Trophoblast cell (in vitro differentiated cells and primary cell): Measurements from ENCODE around the gene MACROD2.

ENCODE experiments used
- DNase-seq, 2 donors: peaks; one replicate each; pipeline ENCODE4 v3.0.0-alpha.2; 2016
- H2AFZ ChIP-seq: 2 replicates; pipeline ENCODE4 v1.6.1; 2013; ENCODE audit warnings: low read length, moderate library complexity, mild to moderate bottlenecking; ENCODE audit not compliant: insufficient read depth, poor library complexity
- H2AK5ac ChIP-seq: 2 replicates; pipeline ENCODE4 v1.6.1; 2013; ENCODE audit warnings: mild to moderate bottlenecking, low read length
- H2BK120ac ChIP-seq: 2 replicates; pipeline ENCODE4 v1.6.1; 2013; ENCODE audit warnings: low read length, mild to moderate bottlenecking, moderate library complexity; ENCODE audit not compliant: insufficient read depth, poor library complexity
- H2BK12ac ChIP-seq: 2 replicates; pipeline ENCODE4 v1.6.1; 2013; ENCODE audit warnings: mild to moderate bottlenecking, low read length, moderate library complexity
- H2BK5ac ChIP-seq: 2 replicates; pipeline ENCODE4 v1.6.1; 2013; ENCODE audit warnings: low read length, low read depth, moderate library complexity, mild to moderate bottlenecking; ENCODE audit not compliant: poor library complexity
- H3K14ac ChIP-seq: 2 replicates; pipeline ENCODE4 v1.6.1; 2013; ENCODE audit warnings: mild to moderate bottlenecking, low read length
- H3K18ac ChIP-seq: 2 replicates; pipeline ENCODE4 v1.6.1; 2013; ENCODE audit warnings: mild to moderate bottlenecking, low read length
- H3K23ac ChIP-seq: 2 replicates; pipeline ENCODE4 v1.6.1; 2013; ENCODE audit warnings: low read length
- H3K27ac ChIP-seq: 2 replicates; pipeline ENCODE4 v1.5.1; 2013; ENCODE audit warnings: low read depth, mild to moderate bottlenecking, inconsistent platforms, low read length, moderate library complexity
- H3K27me3 ChIP-seq: 2 replicates; pipeline ENCODE4 v1.6.1; 2013; ENCODE audit warnings: inconsistent platforms, mild to moderate bottlenecking, low read length, moderate library complexity; ENCODE audit not compliant: insufficient read depth
- H3K36me3 ChIP-seq, 2 experiments: 1 replicate in 1 of 2; 2 replicates in 1 of 2; pipeline ENCODE4 v1.6.1; 2013; ENCODE audit warnings: low read length in 2 of 2, mild to moderate bottlenecking in 2 of 2, moderate library complexity in 1 of 2; ENCODE audit not compliant: insufficient read depth in 2 of 2, control insufficient read depth in 1 of 2
- H3K4ac ChIP-seq: 2 replicates; pipeline ENCODE4 v1.6.1; 2013; ENCODE audit warnings: low read depth, mild to moderate bottlenecking, low read length, moderate library complexity
- H3K4me1 ChIP-seq, 2 experiments: 1 replicate in 1 of 2; 2 replicates in 1 of 2; pipeline ENCODE4 v1.6.1; 2013; ENCODE audit warnings: low read length in 2 of 2, mild to moderate bottlenecking in 2 of 2, moderate library complexity in 1 of 2; ENCODE audit not compliant: insufficient read depth in 2 of 2, control insufficient read depth in 1 of 2
- H3K4me2 ChIP-seq: 2 replicates; pipeline ENCODE4 v1.6.1; 2013; ENCODE audit warnings: inconsistent platforms, mild to moderate bottlenecking, low read length, moderate library complexity
- H3K4me3 ChIP-seq: 2 replicates; pipeline ENCODE4 v1.5.1; 2013; ENCODE audit warnings: mild to moderate bottlenecking, low read depth, low read length, inconsistent platforms
- H3K79me1 ChIP-seq: one replicate; pipeline ENCODE4 v1.6.1; 2013; ENCODE audit warnings: low read length
- H3K79me2 ChIP-seq: 2 replicates; pipeline ENCODE4 v1.6.1; 2013; ENCODE audit warnings: low read length, mild to moderate bottlenecking; ENCODE audit not compliant: control insufficient read depth, insufficient read depth, poor library complexity
- H3K9ac ChIP-seq: 2 replicates; pipeline ENCODE4 v1.6.1; 2013; ENCODE audit warnings: mild to moderate bottlenecking, low read length
- H3K9me3 ChIP-seq: 2 replicates; pipeline ENCODE4 v1.6.1; 2013; ENCODE audit warnings: low read depth, mild to moderate bottlenecking, control low read depth, inconsistent platforms, low read length; ENCODE audit not compliant: insufficient read depth
- H4K12ac ChIP-seq: 2 replicates; pipeline ENCODE4 v1.6.1; 2013; ENCODE audit warnings: low read depth, mild to moderate bottlenecking, low read length, moderate library complexity
- H4K8ac ChIP-seq: 2 replicates; pipeline ENCODE4 v1.6.1; 2013; ENCODE audit warnings: low read depth, mild to moderate bottlenecking, low read length, moderate library complexity
- H4K91ac ChIP-seq: one replicate; pipeline ENCODE4 v1.6.1; 2013; ENCODE audit warnings: low read depth, mild to moderate bottlenecking, low read length, moderate library complexity
- WGBS: extraction: QIAGEN DNeasy Blood & Tissue Kit; methylation state at CpG from one replicate; pipeline ENCODE4 v1.1.7; 2013; ENCODE audit warnings: missing lambda C conversion rate; ENCODE audit not compliant: insufficient read length, insufficient coverage; ENCODE audit errors: extremely low coverage; 5-methylcytosine and 5-hydroxymethylcytosine counted together

The MACROD2 gene

GRCh38 chr20:16072220-16072619, 2076.9 kb downstream of the MACROD2 start:
- Histone ChIP-seq H3K23ac (peak overlapping the region; percentile 41), H3K27me3 (no peaks in the 10 kb centered on the region), H2BK120ac (no peak overlapping the region), H3K4me3 (no peak overlapping the region), H3K36me3 (no peaks in the 10 kb centered on the region), H2BK5ac (no peak overlapping the region), H2BK12ac (no peak overlapping the region), H3K9me3 (no peaks in the 10 kb centered on the region), H3K18ac (no peak overlapping the region), H4K12ac (no peak overlapping the region), H3K4me1 (no peaks in the 10 kb centered on the region), H3K27ac (no peak overlapping the region), H2AK5ac (no peak overlapping the region), H3K14ac (no peak overlapping the region), H3K9ac (no peak overlapping the region), H3K79me1 (no peaks in the 10 kb centered on the region), H2AFZ (no peak overlapping the region), H3K4me2 (no peak overlapping the region), H4K8ac (no peak overlapping the region), H3K4ac (no peak overlapping the region), H3K79me2 (no peaks in the 10 kb centered on the region), H4K91ac (no peak overlapping the region)
- no peak for DNase-seq
- WGBS = no CpG with 5 or more reads among the region's 1 CpG

- no peak overlapping the region for H2BK5ac ChIP-seq
- no peak overlapping the region for H3K23ac ChIP-seq
- H2AFZ ChIP-seq = no peak overlapping the region
- no peak overlapping the region for H3K4ac ChIP-seq
- H2AK5ac ChIP-seq = no peak overlapping the region
- no peaks in the 10 kb centered on the region for H3K27me3 ChIP-seq
- no peak overlapping the region for H3K4me3 ChIP-seq
- no peaks in the 10 kb centered on the region for H3K9me3 ChIP-seq
- no peak overlapping the region for H2BK12ac ChIP-seq
- H3K4me1 ChIP-seq = peaks cover 0 to 2% of the 10 kb centered on the region in 2 experiments
- H4K91ac ChIP-seq = no peak overlapping the region
- H4K8ac ChIP-seq = no peak overlapping the region
- H3K36me3 ChIP-seq = no peaks in the 10 kb centered on the region
- WGBS = no CpG with 5 or more reads among the region's 2 CpGs
- no peaks in the 10 kb centered on the region for H3K79me2 ChIP-seq
- H4K12ac ChIP-seq = no peak overlapping the region
- H3K4me2 ChIP-seq = no peak overlapping the region
- H3K27ac ChIP-seq = no peak overlapping the region
- H3K9ac ChIP-seq = no peak overlapping the region
- DNase-seq = no peak
- H3K14ac ChIP-seq = no peak overlapping the region
- no peak overlapping the region for H3K18ac ChIP-seq
- H3K79me1 ChIP-seq = no peaks in the 10 kb centered on the region
- H2BK120ac ChIP-seq = no peak overlapping the region
Observed at GRCh38 chr20:16078172-16078898, 2083.0 kb downstream of the MACROD2 start.

- Histone ChIP-seq H3K36me3 (no peaks in the 10 kb centered on the region), H3K27me3 (no peaks in the 10 kb centered on the region), H3K9ac (no peak overlapping the region), H2AK5ac (no peak overlapping the region), H3K4me1 (peaks cover 0 to 2% of the 10 kb centered on the region in 2 experiments), H3K9me3 (no peaks in the 10 kb centered on the region), H3K14ac (no peak overlapping the region), H3K4me2 (no peak overlapping the region), H2BK12ac (no peak overlapping the region), H2BK5ac (no peak overlapping the region), H3K79me1 (no peaks in the 10 kb centered on the region), H4K91ac (no peak overlapping the region), H3K4me3 (no peak overlapping the region), H3K18ac (no peak overlapping the region), H3K23ac (peak overlapping the region; percentile 96), H3K4ac (no peak overlapping the region), H3K27ac (no peak overlapping the region), H2BK120ac (no peak overlapping the region), H4K12ac (no peak overlapping the region), H2AFZ (no peak overlapping the region), H3K79me2 (no peaks in the 10 kb centered on the region), H4K8ac (no peak overlapping the region)
- peak; percentile 53 to 63 for DNase-seq
- WGBS = no CpG with 5 or more reads among the region's 1 CpG
Observed at GRCh38 chr20:16081421-16081820, 2086.1 kb downstream of the MACROD2 start.

GRCh38 chr20:16082051-16082550, 2086.8 kb downstream of the MACROD2 start:
- H3K79me2 ChIP-seq = no peaks in the 10 kb centered on the region
- no peak overlapping the region for H3K4me3 ChIP-seq
- H3K18ac ChIP-seq = no peak overlapping the region
- no peak overlapping the region for H4K91ac ChIP-seq
- H3K36me3 ChIP-seq = no peaks in the 10 kb centered on the region
- H2AFZ ChIP-seq = no peak overlapping the region
- H3K79me1 ChIP-seq = no peaks in the 10 kb centered on the region
- no peak overlapping the region for H2BK12ac ChIP-seq
- H3K27ac ChIP-seq = no peak overlapping the region
- no peak overlapping the region for H3K9ac ChIP-seq
- H3K4ac ChIP-seq = no peak overlapping the region
- H3K23ac ChIP-seq = no peak overlapping the region
- WGBS = no CpG with 5 or more reads among the region's 2 CpGs
- H3K4me2 ChIP-seq = no peak overlapping the region
- H2BK120ac ChIP-seq = no peak overlapping the region
- H3K27me3 ChIP-seq = no peaks in the 10 kb centered on the region
- no peak overlapping the region for H2AK5ac ChIP-seq
- no peak overlapping the region for H4K12ac ChIP-seq
- no peak overlapping the region for H3K14ac ChIP-seq
- H3K4me1 ChIP-seq = peaks cover 0 to 2% of the 10 kb centered on the region in 2 experiments
- H4K8ac ChIP-seq = no peak overlapping the region
- H3K9me3 ChIP-seq = no peaks in the 10 kb centered on the region
- peak; percentile 95 to 99 for DNase-seq
- no peak overlapping the region for H2BK5ac ChIP-seq
